WI38 (cell line): ENCODE data around the gene ACKR3.

Experiments
- H3K4me3 ChIP-seq: 2 replicates; pipeline ENCODE4 v1.5.1; 2011; ENCODE audit warnings: low read depth, mild to moderate bottlenecking, control low read depth, low read length
- TF ChIP-seq, protein P1 (sequence below): IDR thresholded peaks from 2 replicates; pipeline ENCODE4 v1.5.1; 2012; ENCODE audit warnings: low read depth, mild to moderate bottlenecking, control low read depth, low read length

ACKR3 gene

DNA sequence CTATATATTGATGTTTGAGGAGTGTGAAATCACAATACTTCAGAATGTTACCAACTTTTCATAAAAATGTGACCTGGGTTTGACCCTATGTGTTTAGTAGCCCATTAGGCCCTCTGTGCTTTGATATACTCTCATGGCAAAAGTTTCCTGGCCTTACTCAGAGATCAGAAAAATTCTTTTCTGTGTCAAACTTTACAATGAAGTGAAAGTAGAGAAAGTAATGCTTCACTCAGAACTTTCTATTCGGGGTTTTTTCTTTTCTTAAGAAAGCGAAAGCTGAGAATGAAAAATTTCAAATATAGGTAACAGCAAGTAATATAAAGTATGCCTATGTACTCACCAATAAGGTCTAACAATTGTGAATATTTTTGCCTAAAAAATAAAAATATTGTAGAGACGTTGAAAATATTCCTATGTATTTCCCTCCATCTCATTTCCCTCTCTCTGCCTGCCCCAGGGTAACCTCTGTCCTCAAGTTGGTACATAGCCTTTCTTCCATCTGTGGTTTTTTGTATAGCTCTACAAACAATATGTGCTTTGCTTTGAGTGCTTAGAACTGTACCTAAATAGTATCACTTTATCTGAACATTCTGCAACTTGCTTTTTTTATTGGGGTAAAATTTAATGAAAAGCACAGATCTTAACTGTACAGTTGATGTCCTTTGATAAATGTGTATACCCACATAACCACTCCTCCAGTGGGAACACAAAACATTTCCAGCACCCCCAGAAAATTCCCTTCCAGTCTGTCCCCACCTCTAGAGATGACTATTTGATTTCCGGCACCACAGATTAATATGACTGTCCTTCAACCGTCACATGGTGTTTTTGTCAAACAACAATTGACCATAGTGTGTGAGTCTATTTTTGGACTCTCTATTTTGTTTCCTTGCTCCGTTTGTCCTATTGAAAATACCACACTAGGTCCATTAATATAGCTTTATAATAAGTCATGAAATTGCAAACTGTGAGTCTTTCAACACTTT, 10.3 kb upstream of the ACKR3 start:
- no peak overlapping the region for H3K4me3 ChIP-seq
- TF ChIP-seq, protein P1, sequence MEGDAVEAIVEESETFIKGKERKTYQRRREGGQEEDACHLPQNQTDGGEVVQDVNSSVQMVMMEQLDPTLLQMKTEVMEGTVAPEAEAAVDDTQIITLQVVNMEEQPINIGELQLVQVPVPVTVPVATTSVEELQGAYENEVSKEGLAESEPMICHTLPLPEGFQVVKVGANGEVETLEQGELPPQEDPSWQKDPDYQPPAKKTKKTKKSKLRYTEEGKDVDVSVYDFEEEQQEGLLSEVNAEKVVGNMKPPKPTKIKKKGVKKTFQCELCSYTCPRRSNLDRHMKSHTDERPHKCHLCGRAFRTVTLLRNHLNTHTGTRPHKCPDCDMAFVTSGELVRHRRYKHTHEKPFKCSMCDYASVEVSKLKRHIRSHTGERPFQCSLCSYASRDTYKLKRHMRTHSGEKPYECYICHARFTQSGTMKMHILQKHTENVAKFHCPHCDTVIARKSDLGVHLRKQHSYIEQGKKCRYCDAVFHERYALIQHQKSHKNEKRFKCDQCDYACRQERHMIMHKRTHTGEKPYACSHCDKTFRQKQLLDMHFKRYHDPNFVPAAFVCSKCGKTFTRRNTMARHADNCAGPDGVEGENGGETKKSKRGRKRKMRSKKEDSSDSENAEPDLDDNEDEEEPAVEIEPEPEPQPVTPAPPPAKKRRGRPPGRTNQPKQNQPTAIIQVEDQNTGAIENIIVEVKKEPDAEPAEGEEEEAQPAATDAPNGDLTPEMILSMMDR, result no peak

DNA sequence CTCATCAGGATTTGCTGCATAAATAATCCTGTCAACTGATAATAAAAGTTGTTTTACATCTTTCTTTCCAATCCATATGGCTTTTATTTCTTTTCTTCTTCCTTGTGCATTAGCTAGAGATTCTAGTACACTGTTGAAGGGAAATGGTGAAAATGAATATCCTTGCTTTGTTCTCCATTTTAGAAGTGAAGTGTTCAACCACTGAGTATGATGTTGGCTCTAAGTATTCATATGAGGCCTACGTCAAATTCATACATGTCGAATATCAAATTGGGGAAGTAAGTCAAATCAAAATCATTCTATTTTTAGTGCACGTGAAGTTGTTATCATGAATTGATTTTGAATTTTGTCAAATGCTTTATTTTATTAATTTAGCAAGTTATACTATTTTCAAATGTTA, 7.8 kb upstream of the ACKR3 start:
- TF ChIP-seq, protein P1, result no peak
- H3K4me3 ChIP-seq, result no peak overlapping the region

DNA sequence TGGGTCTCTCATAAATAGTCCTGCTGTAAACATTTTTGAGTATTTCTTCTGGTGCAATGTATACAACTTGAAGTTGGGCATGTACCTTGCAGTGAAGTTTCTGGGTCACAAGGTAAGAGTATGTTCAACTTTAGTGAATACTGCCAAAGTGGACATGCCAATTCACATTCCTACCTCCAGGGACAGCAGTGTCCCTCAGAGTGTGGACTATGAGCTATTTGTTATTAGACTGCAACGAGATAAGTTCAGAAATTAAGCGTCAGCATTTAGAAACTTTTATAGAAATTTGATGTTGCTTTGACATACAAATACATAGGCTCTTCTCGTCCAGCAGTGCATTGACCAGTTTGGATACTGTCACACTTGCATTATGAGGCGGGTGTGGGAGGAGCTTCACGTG, 7.2 kb upstream of the ACKR3 start:
- TF ChIP-seq, protein P1, result peak; percentile 45
- no peak overlapping the region for H3K4me3 ChIP-seq

DNA sequence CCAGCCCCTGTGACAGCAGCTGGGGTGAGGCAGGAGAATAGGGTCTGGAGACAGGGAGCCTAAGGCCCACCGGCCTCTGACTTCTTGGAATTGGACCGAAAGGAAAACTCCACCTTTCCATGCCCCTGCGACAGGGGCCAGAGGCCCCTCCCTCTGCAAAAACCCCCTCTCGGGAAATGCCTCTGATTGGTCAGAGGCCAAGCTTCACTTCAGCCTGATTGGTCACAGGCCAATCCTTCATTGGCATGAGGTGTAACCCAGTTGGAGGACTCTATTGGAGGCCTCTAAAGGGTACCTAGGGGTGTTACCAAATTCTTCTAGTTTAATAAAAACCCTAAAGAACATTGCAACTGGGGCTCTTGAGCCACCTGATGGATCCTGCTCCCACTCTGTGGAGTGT, 5.7 kb upstream of the ACKR3 start:
- no peak overlapping the region for H3K4me3 ChIP-seq
- TF ChIP-seq, protein P1, result no peak

DNA sequence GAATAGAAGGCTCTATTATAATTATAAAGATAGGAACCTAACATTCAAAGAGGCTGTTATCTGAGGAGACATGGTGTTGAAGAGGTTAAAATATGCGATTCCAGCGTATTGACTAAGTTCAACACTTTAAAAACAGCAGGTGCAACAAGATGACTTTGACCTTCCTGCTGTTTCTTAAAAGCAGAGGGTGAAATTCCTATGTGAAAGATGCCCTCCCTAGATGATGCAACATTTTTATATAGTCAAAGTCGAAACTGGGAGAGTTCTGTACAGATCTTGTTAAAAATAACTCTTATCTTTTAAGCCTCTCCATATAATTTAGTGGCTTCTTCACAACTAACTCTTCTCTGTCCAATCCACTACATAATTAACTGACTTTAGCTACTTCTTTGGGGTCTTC, 4.4 kb upstream of the ACKR3 start:
- H3K4me3 ChIP-seq, result no peak overlapping the region
- TF ChIP-seq, protein P1, result no peak

DNA sequence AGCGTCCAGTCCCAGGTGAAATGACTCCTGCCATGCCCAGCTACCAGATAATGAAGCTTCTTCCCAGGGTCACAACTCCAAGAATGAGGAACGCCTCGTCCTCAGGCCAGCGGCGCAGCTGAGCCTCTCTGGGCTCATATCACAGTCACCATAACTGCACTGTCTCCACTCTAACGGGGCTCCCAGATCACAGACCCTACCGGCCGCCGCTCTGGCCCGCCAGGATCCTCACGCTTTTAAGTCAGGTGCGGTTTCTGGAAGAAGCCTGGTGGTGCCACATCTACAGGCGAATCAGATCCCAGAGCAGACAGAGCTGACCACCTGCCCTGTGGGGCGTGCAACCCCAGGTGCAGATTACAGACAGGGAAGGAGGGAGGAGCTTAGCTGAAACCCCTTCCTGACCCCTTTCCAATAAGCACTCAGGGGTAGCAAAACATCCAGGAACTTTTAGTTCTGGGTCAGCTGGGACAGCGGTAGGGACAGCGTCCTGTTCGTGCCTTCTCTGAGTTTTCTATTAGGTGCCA, 3.7 kb upstream of the ACKR3 start:
- no peak overlapping the region for H3K4me3 ChIP-seq
- TF ChIP-seq, protein P1, result no peak

DNA sequence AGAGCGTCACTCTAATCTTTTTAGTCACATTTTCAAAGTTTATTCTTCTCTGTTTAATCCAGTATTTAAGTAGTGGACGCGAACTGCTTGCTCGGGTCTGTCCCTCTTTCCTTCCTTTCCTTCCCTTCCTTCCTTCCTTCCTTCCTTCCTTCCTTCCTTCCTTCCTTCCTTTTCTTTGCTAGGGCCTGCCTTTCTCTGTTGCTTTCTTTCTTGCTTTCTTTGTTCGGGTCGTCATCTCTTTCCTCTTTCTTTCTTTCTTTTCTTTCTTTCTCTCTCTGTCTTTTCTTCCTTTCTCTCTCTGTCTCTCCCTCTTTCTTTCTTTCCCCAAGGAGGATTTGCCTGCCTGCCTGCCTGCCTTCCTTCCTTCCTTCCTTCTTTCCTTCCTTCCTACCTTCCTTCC, 3.0 kb upstream of the ACKR3 start:
- H3K4me3 ChIP-seq, result no peak overlapping the region
- TF ChIP-seq, protein P1, result no peak
